ENCODE measurements around the gene REC8.

REC8 gene

DNA sequence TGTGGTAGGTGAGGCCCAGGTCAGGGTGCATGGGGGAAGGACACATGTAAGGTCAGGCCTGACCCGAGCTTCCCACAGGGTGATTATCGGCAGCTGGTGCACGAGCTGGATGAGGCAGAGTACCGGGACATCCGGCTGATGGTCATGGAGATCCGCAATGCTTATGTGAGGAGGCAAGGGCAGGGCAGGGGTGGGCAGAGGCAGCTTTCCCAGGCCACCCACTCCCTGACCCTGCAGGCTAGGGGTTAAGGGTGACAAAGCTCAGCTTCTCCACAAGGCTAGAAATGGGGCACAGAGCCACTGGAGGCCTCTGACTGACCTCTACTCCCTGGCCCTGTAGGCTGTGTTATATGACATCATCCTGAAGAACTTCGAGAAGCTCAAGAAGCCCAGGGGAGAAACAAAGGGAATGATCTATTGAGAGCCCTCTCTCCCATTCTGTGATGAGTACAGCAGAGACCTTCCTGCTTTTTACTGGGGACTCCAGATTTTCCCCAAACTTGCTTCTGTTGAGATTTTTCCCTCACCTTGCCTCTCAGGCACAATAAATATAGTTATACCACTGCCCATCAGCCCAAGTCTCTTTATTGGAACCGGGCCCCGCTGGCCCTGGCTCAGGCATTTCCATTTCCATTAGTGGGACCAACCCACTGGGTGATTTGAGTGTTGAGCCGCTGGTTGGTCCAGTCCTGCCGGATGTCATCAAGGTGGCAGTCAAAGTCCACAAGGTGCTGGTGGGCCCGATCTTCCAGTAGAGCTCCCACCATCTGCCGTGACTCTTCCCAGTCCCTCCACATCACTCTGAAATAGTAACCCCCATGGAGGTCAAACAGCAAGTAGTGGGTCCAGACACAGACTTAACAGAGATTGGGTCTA, 33.2 kb upstream of the REC8 start:
- DNase-seq = no peak

DNA sequence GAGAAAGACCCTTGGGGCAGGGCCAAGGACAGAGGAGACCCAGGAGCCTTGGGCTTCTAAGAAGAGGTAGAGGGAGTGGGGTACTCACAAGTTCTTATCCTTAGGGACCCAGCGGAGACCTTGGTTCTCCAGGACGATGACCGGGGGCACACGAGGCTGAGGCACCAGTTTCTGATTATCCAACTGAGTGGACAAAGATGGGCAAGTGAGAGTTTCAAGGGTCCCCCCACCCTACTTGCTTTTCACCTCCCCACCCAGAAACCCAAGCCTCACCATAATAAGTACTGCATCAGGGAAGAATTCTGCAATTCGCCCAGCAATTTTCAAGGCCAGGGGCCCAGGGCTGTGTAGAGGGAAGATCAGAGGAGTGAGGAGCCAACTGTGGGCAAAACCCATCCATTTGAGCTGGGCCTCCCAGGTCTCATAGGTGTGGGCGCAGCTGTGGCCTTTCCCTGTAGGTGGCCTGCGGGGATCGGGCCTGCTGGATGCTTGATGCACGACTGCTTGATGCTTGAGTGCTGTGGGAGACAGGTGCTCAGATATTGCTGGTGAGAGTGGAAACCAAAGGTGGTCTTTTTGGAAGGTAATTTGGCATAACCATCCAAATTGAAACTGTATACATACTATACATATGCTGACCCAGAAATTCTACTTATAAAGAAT, 32.5 kb upstream of the REC8 start:
- DNase-seq = no peak

DNA sequence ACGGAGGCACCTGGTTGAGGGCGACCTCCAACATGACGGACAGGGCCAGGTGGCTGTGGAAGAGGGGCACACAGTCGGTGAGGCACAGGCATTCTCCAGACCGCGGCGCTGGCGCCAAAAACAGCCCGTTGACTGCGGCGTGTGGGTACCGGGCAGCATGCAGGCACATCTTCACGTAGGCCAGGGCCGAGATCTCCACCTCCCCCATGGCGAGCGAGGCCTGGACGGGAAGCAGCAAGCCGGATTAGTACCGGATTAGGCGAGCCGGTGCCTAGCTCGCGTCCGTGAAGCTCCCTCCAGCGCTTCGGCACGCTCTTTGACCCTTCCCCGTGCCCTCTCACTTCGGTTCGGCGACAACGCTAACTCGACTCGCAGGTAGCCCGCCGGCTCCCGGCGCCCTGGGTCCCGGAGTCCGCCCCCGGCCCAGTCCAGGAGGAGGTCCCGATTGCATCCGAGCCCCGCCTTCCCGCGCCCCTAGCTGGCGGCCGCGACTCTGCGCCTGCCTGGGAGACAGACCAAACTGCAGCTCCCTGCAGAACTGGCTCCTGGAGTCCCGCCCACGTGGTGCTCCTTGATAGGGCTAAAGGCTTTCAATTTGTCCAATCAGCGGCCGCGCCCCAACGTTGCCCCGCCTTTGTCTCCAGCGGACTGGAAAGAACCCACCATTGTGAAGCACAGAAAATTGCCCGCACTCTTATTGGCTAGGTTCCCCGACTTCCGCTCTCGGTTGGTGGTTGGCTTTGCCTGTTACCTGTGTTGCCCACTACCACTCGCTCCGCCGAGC, 30.6 kb upstream of the REC8 start, which contains the start of gene EMC9:
Gene EMC9 (minus strand): TSS at position 495 of the 784 bp plus-strand sequence. CDS start 287 bp downstream, at position 208.
- DNase-seq = peak; percentile 96

DNA sequence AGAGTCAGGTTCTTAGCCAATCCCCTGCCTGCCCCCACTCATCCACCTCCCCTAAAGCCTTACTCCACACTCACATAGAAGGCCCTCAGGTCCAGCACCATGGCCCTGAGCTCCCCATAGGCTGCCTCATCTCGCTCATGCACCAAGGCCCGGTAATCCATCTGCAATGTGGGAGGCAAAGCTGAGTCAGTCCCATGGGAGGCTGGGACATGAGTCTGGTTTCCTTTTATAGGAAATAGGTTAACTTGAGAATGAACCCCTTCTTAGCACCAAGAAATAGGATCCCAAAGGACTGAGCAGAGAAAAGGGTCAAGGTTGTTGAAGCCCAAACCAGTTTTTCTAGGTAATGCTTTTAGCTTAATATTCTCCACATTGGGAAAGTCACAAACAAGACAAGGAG, 28.4 kb upstream of the REC8 start:
- DNase-seq = no peak

DNA sequence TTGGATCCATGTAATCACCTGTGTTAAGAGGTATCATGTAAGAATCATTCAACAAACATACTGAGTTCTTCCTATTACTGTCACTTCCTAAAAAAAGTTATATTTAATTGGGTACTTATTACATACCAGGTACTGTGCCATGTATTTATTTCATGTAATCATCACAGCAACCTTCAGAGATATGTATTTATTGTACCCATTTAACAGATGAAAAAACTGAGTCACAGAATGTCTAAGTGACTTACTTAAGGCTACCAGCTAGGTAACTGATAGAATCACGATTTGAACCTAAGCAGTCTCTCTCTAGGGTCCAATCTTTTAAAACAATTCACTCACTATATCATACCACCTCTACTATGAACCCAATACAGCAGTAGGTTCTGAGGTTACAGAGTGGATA, 27.4 kb upstream of the REC8 start:
- no peak for DNase-seq

DNA sequence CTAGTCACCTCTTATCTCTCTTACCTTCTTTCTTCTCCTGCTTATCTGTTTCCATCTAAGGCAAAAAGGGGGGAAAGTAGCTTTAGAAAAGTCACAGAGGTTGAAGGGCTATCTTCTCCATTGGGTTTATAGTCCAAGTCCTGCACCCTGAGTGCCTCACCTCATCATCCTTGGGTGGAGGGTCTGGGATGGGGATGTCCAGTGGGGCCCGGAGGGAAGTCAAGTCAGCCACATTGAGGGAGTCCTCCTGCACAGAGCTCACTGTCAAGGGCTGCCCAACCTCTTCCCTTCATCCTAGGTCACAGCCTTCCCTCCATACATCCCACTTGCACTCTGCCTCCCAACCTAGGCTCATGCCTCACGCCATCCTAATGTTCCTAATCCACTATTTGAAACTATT, 26.7 kb upstream of the REC8 start:
- DNase-seq = no peak

DNA sequence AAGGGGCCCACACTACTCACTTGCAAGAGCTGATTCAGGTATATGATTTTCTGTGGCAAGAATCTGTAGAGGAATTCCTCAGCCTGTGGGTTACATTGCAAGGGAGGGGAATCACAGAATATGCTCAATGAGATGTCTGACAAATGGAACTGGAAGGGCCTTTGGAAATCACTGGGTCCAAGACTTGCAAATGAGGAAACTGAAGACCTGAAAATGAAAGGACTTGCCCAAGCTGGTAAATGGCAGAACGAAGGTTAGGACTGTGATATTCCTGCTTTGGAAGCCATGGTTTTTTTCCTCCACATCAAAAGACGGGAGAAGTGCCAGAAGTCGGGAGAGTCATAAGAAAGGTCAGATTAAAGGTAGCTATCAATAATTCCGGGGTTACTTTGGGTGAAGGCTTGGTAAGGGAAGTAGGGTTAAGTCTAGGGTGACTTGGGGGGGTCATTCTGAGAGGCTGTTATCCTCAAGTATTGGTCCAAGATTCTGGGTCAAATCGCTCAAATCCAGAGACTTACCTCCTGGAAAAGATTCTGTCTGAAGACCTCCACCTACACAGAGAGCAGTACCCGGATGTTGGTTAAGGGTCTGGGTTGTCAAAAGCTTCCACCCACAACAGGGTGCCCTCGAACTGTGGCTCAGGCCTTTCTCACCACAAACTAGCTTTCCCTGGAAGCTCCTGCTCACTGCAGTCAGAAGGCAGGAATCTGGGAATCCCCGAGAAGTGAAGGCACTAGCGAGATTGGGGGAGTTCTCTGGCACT, 26.0 kb upstream of the REC8 start:
- DNase-seq = no peak

DNA sequence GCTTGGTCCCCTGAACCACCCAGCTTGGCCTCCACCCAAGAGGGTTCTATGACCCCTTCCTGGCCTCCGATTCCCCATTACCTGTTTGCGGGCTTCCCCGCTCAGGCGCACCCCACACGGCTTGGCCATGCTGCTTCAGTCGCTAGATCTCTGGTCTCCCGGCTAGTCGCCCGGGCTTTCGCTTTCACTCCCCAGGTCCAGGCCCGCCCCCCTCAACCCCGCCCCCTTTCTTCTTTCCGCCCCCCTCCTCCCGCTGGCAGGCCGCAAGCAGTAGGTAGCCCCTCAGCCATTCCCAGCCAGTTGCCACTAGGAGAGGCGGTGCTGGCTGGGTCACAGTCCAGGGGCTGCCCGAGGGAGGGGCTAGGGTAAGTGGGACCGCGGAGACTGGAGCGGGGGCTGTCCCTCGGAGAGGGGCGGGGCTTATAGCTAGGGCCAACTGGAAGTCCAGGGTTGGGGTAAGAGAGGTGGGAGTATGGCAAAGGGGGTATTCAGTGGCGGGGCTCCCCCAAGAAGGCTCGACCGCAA, 25.4 kb upstream of the REC8 start, which contains the start of gene PSME2:
Gene PSME2 (minus strand): TSS at position 158 of the 525 bp plus-strand sequence. CDS start 29 bp downstream, at position 129.
- DNase-seq = peak; percentile 68

DNA sequence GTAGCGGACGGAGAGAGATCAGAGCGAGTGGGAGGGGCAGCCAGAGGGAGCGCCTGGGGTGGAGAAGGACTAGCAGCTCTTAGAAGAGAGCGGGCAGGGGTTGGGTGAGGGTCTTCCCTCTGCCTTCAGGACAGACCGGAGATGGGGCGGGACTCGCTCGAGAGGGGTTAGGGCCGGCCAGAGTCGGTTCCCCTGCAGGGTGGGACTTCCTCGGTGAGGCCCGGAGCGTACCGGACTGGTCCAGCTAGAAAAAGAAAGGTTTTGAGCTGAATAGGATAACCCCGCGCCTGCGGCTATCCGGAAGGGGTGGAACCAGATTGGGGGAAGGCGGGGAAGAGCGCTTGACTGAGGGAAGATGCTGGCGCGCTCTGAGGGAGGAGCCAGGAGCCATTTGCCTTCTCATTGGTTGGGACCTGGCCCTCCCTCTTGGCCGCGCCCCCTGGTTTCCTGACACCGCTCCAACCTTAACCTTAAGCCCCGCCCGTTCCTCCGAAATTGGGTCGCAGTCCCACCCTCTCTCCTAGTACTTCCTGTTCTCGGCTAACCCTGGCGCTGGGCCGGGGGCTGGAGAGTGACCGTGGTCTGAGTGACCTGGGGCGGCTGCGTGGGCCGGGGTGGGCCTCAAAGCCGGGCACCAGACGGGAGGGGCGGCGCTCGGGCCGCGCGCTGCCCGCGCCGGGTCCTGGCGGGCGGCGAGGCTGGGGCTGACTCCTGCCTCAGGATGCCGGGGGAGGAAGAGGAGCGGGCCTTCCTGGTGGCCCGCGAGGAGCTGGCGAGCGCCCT, 24.7 kb upstream of the REC8 start, which contains the start of gene RNF31:
Gene RNF31 (plus strand): TSS at position 521 of the 783 bp plus-strand sequence. CDS start 201 bp downstream, at position 722.
- DNase-seq = peak; percentile 86

DNA sequence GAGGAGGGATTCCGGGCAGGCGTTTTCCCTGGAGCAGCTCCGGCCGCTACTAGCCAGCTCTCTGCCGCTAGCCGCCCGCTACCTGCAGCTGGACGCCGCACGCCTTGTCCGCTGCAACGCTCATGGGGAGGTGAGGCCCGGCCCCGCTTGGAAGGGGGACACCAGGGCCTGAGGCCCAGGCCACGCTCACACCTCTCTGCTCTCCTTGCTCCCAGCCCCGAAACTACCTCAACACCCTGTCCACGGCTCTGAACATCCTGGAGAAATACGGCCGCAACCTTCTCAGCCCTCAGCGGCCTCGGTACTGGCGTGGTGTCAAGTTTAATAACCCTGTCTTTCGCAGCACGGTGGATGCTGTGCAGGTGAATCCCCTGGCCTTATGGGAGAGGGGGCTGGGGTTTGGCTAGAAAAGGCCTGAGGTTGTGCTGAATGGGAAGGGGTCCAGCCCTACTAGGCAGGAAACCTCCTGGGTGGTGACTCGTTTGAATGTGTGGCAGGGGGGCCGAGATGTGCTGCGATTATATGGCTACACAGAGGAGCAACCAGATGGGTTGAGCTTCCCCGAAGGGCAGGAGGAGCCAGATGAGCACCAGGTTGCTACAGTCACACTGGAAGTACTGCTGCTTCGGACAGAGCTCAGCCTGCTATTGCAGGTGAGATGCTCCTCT, 24.0 kb upstream of the REC8 start:
- no peak for DNase-seq

DNA sequence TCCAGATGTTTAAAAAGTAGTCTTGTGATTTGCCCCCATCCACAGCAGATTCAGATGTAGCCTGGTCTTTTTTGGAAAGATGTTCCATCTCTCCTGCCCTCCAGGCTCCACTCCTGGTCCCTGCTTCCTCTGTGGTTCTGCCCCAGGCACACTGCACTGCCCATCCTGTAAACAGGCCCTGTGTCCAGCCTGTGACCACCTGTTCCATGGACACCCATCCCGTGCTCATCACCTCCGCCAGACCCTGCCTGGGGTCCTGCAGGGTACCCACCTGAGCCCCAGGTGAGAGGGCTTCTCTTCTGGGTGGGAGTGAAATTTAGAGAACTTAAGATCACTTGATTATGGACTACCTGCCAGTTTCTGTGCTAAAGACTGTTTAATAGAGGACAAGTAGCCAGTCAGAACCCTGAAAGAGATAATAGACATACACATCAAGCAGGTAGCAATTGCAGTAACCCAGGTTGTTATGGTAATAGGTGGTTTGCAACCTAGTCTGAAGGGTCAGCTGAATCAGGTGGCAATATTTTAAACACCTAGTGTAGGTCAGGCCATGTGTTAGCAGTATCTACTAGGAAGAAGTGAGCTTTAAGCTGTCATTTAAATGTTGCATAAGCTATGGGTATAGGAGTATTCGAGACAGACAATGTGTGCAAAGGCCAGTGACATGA, 22.4 kb upstream of the REC8 start:
- DNase-seq = no peak

DNA sequence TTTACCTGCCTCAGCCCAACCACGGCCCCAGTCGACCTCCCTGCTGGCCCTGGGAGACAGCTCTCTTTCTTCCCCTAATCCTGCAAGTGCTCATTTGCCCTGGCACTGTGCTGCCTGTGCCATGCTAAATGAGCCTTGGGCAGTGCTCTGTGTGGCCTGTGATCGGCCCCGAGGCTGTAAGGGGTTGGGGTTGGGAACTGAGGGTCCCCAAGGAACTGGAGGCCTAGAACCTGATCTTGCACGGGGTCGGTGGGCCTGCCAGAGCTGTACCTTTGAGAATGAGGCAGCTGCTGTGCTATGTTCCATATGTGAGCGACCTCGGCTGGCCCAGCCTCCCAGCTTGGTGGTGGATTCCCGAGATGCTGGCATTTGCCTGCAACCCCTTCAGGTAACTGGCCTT, 21.8 kb upstream of the REC8 start:
- no peak for DNase-seq

DNA sequence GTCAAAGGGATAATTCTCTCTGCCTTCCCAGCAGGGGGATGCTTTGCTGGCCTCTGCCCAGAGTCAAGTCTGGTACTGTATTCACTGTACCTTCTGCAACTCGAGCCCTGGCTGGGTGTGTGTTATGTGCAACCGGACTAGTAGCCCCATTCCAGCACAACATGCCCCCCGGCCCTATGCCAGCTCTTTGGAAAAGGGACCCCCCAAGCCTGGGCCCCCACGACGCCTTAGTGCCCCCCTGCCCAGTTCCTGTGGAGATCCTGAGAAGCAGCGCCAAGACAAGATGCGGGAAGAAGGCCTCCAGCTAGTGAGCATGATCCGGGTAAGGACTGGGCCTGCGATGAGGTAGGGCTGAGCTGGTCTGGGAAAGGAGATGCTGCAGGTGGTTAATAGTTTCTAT, 21.3 kb upstream of the REC8 start:
- DNase-seq = no peak

DNA sequence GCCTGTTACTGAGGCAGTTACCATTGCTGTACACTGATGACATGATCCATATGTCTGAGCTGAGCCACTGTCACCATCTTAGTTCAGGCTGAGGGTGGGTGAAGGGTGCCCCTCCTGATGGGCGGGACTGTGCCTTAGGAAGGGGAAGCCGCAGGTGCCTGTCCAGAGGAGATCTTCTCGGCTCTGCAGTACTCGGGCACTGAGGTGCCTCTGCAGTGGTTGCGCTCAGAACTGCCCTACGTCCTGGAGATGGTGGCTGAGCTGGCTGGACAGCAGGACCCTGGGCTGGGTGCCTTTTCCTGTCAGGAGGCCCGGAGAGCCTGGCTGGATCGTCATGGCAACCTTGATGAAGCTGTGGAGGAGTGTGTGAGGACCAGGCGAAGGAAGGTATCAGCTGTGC, 20.9 kb upstream of the REC8 start:
- DNase-seq = no peak

DNA sequence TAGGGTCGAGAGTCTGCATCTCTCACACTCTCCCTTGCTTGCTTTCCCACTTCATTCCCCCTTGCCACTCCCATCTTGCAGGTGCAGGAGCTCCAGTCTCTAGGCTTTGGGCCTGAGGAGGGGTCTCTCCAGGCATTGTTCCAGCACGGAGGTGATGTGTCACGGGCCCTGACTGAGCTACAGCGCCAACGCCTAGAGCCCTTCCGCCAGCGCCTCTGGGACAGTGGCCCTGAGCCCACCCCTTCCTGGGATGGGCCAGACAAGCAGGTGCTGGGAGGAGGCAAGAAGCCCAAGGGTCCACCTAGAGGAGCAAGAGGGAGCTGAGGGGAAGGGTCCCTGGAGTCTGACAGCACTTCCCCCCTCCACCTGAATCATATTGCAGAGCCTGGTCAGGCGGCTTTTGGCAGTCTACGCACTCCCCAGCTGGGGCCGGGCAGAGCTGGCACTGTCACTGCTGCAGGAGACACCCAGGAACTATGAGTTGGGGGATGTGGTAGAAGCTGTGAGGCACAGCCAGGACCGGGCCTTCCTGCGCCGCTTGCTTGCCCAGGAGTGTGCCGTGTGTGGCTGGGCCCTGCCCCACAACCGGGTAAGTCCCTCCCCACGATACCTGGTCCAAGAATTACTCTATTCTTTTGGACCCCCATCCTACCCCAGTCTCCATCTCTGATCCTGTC, 20.3 kb upstream of the REC8 start:
- no peak for DNase-seq

DNA sequence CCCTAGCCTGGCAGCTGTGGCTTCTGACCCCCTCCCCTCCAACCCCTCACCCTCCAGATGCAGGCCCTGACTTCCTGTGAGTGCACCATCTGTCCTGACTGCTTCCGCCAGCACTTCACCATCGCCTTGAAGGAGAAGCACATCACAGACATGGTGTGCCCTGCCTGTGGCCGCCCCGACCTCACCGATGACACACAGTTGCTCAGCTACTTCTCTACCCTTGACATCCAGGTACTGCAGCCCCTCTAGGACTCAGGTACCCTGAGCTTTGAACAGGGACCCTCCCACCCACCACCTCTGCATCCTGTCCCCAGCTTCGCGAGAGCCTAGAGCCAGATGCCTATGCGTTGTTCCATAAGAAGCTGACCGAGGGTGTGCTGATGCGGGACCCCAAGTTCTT, 16.8 kb upstream of the REC8 start:
- no peak for DNase-seq

DNA sequence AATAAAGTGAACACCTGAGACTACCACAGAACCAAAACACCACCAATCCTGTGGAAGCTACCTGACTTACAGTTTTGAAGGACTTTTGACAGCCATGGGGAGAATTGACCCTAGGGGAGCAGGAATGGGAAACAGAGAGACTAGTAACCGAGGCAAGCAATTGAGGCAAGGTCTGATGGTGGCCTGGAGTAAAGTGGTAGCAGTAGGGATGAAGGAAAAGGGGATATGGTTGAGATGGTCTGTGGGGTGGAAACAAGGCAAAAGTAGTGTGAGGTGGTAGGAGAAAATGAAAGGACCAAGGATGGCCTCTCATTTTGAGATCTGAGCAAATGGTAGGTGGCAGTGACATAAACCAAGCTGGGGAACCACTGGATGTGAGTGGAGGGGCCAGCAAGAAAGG, 15.0 kb upstream of the REC8 start:
- DNase-seq = no peak

DNA sequence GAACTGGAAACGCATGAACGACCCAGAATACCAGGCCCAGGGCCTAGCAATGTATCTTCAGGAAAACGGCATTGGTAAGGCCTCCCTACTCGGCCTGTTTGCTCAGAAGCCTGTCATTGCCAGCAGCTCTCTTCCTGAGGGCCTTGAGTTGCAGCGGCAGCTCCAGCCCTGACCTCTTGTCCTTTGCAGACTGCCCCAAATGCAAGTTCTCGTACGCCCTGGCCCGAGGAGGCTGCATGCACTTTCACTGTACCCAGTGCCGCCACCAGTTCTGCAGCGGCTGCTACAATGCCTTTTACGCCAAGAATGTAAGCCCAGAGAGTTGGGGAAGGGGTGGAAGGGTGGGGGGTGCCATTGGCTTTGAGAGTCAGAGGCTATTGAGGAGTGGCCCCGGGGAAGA, 14.5 kb upstream of the REC8 start:
- no peak for DNase-seq

DNA sequence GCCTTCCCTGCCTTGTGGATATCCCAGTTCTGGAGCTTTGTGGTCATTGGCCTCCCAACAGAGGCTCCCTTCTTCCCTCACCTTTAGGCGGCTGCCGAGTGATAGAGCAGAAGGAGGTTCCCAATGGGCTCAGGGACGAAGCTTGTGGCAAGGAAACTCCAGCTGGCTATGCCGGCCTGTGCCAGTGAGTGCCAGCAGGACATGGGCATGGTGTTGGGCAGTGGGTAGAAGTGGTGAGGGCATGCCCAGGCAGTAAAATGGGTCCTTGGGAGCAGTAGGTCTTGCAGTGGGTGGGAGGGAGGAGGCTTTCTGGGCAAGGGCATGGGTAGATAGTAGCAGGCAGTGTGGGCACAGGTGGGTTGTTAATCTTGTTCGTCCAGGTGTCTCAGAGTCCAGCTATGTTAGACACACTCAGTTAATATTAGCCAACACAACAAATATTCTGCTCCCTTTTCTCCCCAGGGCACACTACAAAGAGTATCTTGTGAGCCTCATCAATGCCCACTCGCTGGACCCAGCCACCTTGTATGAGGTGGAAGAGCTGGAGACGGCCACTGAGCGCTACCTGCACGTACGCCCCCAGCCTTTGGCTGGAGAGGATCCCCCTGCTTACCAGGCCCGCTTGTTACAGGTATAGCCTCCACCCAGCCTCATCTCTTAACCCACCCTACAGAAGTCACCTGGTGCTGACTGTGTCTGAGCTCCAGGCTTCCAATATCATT, 11.9 kb upstream of the REC8 start:
- no peak for DNase-seq
